Measurements from ENCODE around the gene THSD4.

The THSD4 gene

GRCh38 chr15:71273731-71274447 is 158.6 kb downstream of the THSD4 start:
- no peak for DNase-seq

GRCh38 chr15:71274448-71274798 is 159.2 kb downstream of the THSD4 start:
- no peak for DNase-seq

GRCh38 chr15:71275098-71275497 is 159.8 kb downstream of the THSD4 start:
- no peak for DNase-seq

GRCh38 chr15:71275566-71276335 is 160.5 kb downstream of the THSD4 start:
- DNase-seq: peak; percentile 18

- DNase-seq: no peak
Measured at GRCh38 chr15:71276336-71276665, 161.0 kb downstream of the THSD4 start.

- DNase-seq: peak; percentile 83
Measured at GRCh38 chr15:71278989-71279756, 163.9 kb downstream of the THSD4 start.

GRCh38 chr15:71279757-71280141 is 164.5 kb downstream of the THSD4 start:
- DNase-seq: no peak

GRCh38 chr15:71280206-71280605 is 164.9 kb downstream of the THSD4 start:
- no peak for DNase-seq

- no peak for DNase-seq
Measured at GRCh38 chr15:71281256-71281655, 166.0 kb downstream of the THSD4 start.

GRCh38 chr15:71282076-71282475 is 166.8 kb downstream of the THSD4 start:
- no peak for DNase-seq

GRCh38 chr15:71288348-71288955 is 173.2 kb downstream of the THSD4 start:
- no peak for DNase-seq

- no peak for DNase-seq
Measured at GRCh38 chr15:71290002-71290401, 174.7 kb downstream of the THSD4 start.

- no peak for DNase-seq
Measured at GRCh38 chr15:71290881-71291635, 175.8 kb downstream of the THSD4 start.

- DNase-seq: no peak
Measured at GRCh38 chr15:71291723-71292122, 176.5 kb downstream of the THSD4 start.

- no peak for DNase-seq
Measured at GRCh38 chr15:71293723-71294122, 178.5 kb downstream of the THSD4 start.

GRCh38 chr15:71294251-71294910 is 179.1 kb downstream of the THSD4 start:
- DNase-seq: no peak

- peak; percentile 46 for DNase-seq
Measured at GRCh38 chr15:71294911-71295602, 179.8 kb downstream of the THSD4 start.

GRCh38 chr15:71295603-71296314 is 180.5 kb downstream of the THSD4 start:
- no peak for DNase-seq

- no peak for DNase-seq
Measured at GRCh38 chr15:71296315-71296679, 181.0 kb downstream of the THSD4 start.

GRCh38 chr15:71301958-71302621 is 186.8 kb downstream of the THSD4 start:
- no peak for DNase-seq
